22Rv1 (cell line): Measurements from ENCODE around the gene DSTN.

Source experiments
- CTCF ChIP-seq: fragments of 450-650 bp; IDR thresholded peaks from 2 replicates; pipeline ENCODE4 v1.5.1; 2017; ENCODE audit warnings: mild to moderate bottlenecking
- ZFX ChIP-seq: fragments of 450-650 bp; IDR thresholded peaks from 2 replicates; pipeline ENCODE4 v1.6.1; 2017; ENCODE audit warnings: antibody characterized with exemption, borderline replicate concordance

GRCh38 chr20:17538517-17539170 is 31.2 kb upstream of the DSTN start:
- no peak for TF ChIP-seq CTCF
- TF ChIP-seq ZFX: no peak
